Measurements from ENCODE around the gene SART3.

DNA sequence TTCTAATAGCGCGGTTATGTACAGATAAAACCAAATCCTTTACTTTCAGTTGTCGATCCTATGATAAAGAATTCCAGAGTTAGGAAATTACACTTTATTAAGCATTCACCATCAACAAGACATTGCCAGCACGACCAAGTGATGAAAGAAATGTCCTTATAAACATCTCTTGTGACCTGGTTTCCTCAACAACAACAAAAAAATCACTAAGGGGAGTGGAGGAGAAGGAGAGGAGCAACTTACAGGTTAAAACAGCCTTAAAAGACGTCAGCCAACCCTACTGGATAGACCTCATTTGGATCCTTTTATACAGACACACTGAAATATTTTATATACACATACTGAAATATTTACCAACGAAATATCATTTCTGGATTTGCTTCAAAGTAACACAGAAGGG, 22.8 kb downstream of the SART3 start:
- TF ChIP-seq, protein P1, sequence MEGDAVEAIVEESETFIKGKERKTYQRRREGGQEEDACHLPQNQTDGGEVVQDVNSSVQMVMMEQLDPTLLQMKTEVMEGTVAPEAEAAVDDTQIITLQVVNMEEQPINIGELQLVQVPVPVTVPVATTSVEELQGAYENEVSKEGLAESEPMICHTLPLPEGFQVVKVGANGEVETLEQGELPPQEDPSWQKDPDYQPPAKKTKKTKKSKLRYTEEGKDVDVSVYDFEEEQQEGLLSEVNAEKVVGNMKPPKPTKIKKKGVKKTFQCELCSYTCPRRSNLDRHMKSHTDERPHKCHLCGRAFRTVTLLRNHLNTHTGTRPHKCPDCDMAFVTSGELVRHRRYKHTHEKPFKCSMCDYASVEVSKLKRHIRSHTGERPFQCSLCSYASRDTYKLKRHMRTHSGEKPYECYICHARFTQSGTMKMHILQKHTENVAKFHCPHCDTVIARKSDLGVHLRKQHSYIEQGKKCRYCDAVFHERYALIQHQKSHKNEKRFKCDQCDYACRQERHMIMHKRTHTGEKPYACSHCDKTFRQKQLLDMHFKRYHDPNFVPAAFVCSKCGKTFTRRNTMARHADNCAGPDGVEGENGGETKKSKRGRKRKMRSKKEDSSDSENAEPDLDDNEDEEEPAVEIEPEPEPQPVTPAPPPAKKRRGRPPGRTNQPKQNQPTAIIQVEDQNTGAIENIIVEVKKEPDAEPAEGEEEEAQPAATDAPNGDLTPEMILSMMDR (optimal IDR thresholded peaks at IDR 0.05 in 1 of 3, IDR thresholded peaks at IDR 0.05 in 1 of 3, conservative IDR thresholded peaks at IDR 0.05 in 1 of 3; ENCODE audit: extremely low read depth in 1 of 3, insufficient read depth in 2 of 3, low read length in 3 of 3) = no peak
- TF ChIP-seq EZH2 (IDR thresholded peaks at IDR 0.05; ENCODE audit: low read length) = no peak
